Stimulated activated CD8-positive, alpha-beta memory T cell treated with anti-CD3 and anti-CD28 coated beads, Interleukin-4, amount 100 ng/mL, for 4 hours (primary cell): ENCODE data around the gene VSNL1.

ENCODE experiments used
- DNase-seq, 2 donors: peaks; one replicate each; pipeline ENCODE4 v3.0.0-alpha.2; 2020; ENCODE audit warnings: low read depth in 2 of 2, low spot score in 1 of 2

VSNL1 gene

GRCh38 chr2:17540093-17540812 is at the start of gene VSNL1:
TSS of gene VSNL1 (plus strand) at chr2:17540696. CDS start at chr2:17592075, 51,379 bp downstream.
- DNase-seq = no peak

DNA sequence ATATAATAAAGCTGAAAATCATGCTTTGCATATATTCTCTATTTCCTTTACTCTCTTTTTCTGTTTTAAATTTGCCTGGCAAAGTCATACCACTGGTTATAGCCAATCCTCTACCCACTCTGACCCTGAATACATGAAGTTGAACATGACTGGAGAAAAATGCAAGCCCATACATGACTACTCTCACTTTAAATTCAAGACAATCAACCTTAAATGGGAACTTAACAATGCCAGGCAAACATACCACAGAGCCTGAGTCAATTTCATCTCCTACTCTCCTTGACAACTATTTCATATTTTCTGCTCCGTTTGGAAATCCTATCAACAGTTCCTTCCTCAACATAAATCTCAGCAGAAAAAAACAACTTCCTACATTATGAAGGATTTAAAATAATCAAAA is 44.9 kb upstream of the VSNL1 start:
- no peak for DNase-seq

DNA sequence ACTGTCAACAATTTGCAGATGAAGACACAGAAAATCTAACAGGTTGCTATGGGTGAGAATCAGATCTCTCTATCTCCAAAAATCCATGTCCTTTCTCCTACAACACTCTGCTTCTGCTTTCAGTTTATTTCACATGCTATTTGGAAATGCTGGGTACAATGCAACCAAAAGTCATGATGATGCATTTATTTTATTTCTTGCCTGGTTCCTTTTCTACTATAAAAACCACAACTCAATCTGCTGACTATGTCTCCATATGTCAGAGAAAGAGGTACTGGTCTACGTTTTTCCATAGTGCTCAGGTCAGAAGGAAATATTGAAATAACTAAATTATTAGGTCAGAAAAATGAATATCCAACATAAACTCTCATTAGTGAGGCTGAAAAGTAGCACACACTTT is 42.8 kb upstream of the VSNL1 start:
- no peak for DNase-seq

- DNase-seq = no peak
Measured at GRCh38 chr2:17506736-17507616, 33.5 kb upstream of the VSNL1 start.

- no peak for DNase-seq
Measured at GRCh38 chr2:17515652-17516051, 24.8 kb upstream of the VSNL1 start.

- DNase-seq = no peak
Measured at GRCh38 chr2:17517481-17518211, 22.9 kb upstream of the VSNL1 start.

DNA sequence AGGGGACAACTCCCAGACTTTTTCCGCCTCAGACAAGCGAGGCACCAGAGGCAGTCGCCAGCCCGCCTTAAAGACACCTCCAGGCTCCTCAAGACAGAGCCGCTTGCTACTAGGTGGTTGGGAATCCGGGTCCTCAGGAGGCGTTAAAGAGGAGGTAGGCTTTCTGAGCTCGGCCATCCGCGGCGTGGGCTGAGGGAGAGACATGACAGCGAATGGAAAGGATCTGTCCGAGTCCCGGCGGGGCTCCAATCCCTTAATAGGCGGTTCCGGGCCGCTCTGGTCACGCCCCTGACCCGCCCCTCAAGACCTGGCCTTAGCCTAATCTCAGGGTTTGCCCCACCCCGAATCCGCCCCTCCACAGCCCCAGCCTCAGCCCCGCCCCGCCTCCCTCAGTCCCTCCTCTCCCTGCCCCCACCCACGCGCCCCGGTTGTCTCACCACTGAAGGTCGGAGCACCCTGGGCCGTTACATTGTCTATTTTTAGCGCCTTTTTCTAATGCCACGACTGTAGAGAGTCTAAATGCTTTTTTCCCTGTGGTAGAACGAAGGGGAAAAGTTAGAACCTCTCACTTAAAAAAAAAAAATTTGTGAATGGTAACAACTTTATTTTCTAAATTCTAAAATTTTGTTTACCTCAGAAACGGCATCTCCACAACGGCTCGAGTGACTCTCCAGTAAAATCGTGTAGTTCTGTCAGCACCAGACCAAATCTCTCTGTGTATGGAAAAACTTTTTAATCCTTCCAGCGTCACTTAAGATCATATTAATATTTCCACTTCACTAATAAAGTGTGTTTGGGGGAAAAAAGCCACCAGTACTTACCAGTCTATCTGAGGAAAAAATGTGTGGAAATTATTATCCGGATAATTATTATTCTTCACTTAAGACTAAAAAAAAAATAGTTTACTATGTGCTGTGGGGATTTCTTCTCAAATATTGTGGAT is 22.0 kb upstream of the VSNL1 start, which contains the start of gene RAD51AP2:
Gene RAD51AP2 (minus strand): TSS at position 229 of the 943 bp plus-strand sequence. CDS start 25 bp downstream, at position 204.
- no peak for DNase-seq

- DNase-seq = no peak
Measured at GRCh38 chr2:17519486-17519885, 21.0 kb upstream of the VSNL1 start.

DNA sequence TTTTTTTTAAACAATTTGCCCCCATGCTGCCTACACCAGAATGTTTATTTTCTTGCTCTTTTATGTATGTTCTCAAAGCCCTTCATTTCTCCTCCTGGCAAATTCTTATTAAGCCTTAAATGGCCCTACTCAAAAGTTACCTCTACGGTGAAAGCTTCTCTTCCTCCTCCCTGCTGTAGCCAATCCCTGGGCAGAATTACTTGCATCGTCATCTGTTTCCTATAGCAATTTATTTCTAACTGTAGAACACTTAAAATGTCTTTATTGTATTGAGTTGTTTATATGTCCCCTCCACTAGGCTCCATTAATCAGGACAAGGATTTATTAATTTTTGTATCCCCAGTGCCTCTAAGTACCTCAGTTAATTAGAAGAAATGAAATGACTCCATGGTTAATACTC is 19.7 kb upstream of the VSNL1 start:
- no peak for DNase-seq

DNA sequence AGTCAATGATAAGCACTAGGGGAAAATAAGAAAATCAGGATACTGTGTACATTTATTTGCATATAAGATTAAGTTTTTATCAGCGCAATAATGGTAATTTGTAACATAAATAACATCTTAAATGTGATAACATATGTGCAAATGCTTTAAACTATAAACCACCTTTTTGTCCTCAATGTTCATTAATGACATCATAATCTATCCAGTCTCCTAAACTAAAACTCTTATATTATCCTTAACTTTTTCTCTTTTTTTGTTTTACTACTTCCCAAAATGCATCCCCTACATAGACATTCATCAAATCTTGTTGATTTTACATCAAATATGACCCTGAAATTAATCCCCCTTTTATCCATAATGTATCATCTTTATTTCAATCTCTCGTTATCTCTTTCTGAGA is 18.9 kb upstream of the VSNL1 start:
- DNase-seq = no peak

- DNase-seq = no peak
Measured at GRCh38 chr2:17522303-17522702, 18.2 kb upstream of the VSNL1 start.

- no peak for DNase-seq
Measured at GRCh38 chr2:17529771-17530170, 10.7 kb upstream of the VSNL1 start.

- DNase-seq = no peak
Measured at GRCh38 chr2:17533546-17533945, 7.0 kb upstream of the VSNL1 start.

- DNase-seq = no peak
Measured at GRCh38 chr2:17536416-17536815, 4.1 kb upstream of the VSNL1 start.

DNA sequence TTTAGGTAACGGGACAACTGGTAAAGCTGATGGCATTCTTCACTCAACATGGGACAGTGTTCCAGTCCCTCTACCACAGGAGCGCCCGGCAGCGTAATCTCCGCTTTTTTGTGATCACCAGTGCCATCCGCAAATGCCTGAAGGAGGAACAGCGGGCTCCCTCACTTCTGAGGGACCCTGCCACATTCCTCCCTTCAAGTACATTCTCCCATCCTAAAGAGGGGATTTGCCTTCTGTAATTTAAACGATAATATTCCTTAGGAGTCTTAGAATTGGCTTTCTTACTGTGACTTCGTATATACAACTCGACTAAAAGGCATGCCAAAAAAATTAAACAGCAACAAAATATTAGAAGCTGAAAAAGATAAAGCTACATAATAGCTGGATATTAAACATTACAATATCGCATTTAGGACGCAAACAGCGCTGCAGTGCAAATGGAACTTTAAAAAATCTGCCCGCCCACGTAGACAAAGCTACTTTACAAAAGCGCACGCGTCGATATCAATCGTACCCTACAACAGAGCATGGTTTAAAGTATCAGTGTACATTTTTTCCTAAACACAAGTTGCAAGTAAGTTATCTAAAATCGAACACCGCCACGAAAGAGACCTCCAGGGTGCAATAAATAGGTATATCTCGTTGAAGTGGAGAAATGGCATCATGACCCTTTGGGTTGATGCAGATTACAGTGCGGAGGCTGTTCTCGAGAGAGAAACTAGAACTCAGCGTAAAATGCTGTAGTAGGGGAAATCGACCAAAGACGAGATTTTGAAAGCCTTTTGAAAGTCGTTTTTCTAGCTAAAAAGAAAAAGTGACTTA is 2.3 kb upstream of the VSNL1 start:
- no peak for DNase-seq

DNA sequence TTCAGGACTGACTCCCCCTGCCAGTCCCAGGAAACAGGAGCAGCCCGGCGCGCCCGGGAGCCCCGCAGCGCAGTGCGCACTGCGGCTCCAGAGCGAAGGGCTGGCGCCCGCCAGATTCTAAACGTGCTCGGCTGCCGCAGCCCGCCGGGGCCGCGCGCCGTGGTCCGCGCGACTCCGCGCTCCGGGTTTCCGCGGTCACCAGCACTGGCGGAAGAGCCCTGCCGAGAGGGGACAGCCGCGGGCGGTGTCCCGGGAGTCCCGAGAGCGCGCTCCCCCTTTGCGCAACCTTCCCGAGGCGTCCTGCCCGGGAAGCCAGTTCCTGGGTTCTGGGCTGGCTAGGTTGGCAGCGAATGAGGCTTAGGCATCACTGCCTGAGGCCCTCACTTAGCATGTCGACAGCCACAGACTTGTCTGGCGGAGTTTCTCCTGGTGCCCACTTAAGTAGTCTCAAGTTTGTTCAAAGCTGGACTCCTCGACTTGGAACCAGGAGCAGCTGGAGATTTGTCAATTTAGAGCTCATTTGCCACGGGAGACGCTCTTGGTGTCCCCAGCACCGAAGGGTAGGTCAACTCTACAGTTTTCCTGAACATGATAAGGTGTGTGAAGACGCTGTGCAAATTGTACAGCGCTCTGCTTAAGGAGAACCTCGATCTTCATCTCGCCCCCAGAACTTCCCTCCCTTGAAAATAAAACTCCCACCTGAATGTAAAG is 1.5 kb upstream of the VSNL1 start:
- no peak for DNase-seq

- no peak for DNase-seq
Measured at GRCh38 chr2:17539611-17540092, 844 bp upstream of the VSNL1 start.

GRCh38 chr2:17540813-17541530 is 476 bp downstream of the VSNL1 start:
- no peak for DNase-seq
